ENCODE results near the gene KCNK3.

KCNK3 gene

GRCh38 chr2:26691881-26692278 is 642 bp upstream of the KCNK3 start:
- DNase-seq = no peak

- DNase-seq = peak; percentile 60 to 64
These were observed 651 bp downstream of the KCNK3 start for GRCh38 chr2:26692897-26693849.

- no peak for DNase-seq
These were observed 1.5 kb downstream of the KCNK3 start for GRCh38 chr2:26694001-26694400.

- no peak for DNase-seq
These were observed 3.9 kb downstream of the KCNK3 start for GRCh38 chr2:26696351-26696816.

- no peak for DNase-seq
These were observed 4.9 kb downstream of the KCNK3 start for GRCh38 chr2:26697425-26697824.

- DNase-seq = no peak
These were observed 6.8 kb downstream of the KCNK3 start for GRCh38 chr2:26699295-26699694.

DNA sequence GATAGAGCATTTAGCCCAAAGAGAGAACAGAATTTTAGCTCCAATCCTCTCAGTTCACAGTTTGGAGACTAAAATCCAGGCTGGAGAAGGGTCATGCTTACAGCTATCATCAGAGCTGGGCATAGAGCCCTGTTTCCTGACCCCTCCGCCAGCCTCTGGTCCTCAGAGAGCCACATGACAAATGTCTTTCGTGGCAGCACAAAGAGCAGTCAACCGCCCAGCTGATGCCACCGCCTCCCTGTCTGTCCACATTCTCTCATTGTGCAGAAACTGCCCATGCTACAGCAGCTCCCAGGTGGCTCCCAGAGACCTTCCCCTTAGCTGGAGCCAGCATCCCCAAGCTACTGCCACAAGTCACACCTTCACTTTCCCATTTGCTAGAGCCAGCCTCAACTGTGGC is 7.6 kb downstream of the KCNK3 start:
- no peak for DNase-seq

- DNase-seq = no peak
These were observed 9.1 kb downstream of the KCNK3 start for GRCh38 chr2:26701596-26701995.

DNA sequence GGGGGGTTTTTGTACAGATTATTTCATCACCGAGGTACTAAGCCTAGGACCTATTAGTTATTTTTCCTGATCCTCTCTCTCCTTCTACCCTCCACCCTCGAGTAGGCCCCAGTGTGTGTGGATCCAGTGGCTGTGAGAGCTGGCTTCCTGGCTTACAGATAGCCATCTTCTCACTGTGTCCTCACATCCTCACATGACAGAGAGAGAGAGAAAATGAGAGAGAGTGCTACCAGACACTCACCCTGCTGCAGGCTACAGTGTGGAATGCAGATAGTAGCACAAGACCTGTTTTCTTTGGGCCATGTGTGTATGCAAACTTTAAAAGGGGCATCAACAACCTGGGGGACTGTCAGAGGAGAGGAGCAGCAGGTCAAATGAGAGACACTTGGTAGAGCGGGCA is 9.5 kb downstream of the KCNK3 start:
- DNase-seq = no peak

DNA sequence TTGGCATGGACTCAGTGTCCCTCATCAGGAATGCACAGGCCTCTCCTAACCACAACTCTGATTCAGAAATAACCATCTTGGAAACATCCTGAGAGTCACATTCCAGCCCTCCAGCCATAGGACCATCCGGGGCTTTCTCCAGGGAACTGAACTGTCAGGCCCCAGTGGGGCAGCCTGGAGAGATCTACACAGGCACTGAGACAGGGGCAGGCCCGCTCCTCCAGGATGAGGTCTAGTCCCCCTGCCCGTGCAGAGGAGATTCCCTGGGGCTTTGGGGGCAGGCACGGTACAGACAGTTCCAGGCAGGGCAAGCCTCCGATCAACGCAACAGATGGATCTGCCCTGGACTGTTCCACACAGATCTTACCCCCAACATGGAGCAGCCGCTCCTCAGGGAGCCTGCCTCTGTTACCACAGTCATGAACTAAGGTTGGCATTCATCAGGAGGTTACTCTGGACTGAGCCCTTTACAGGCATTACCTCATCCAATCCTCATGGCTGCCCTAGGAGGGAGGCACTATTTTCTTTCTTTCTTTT is 12.0 kb downstream of the KCNK3 start:
- DNase-seq = no peak

DNA sequence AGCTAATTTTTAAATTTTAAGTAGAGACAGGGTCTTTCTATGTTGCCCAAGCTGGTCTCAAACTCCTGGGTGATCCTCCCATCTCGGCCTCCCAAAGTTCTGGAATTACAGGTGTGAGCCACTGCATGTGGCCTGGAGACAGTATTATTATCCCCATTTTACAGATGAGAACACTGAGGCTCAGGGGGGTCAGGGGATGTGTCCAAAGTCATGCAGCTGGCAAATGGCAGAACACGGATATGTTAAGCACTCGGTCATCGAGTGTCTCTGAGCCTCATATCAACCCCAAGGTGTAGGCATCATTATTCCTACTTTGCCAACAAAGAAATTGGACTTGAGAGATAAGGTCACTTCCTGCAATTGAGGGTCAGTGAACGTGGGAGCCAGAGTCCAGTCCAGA is 12.6 kb downstream of the KCNK3 start:
- DNase-seq = no peak

GRCh38 chr2:26706093-26706492 is 13.6 kb downstream of the KCNK3 start:
- DNase-seq = no peak

DNA sequence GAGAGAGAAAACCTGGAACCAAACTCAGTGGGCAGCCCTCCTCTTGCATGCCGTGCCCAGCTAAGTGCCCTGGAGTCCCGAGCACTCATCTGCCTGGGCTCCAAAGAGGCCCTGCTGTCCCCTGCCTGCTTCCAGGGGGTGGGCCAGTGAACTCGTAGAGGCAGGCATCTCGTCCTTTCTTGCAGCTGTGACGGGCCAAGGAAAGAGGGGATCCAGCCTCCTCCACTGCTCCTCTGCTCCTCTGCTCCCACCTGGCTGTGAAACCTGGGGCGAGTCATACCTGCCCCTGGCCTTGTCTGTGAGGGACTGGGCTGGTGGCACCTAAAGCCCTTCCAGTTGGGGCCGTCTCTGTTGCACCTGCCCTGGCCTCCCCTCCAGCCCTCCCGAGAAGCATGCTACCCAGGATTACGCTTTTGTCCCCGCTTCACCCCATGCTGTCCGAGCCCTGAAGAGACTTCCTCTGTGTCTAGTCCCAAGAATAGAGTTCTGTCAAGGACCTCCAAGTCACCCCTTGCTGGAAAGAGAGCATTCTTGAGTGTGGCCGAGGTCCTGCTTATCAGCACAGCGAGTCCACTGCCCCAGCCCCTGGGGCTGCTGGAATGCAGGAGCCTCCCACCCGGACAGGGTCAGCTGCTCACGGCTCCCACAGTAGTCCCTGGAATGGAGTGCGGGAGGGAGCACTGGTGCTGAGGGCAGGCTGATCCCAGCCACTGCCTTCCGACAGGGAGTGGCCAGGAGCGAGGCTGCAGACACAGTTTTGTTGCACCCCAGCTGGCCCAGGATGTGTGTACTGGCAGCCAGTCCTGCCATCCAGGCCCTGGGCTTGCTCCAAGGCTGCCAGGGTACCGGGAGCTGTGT is 14.3 kb downstream of the KCNK3 start:
- no peak for DNase-seq

GRCh38 chr2:26707747-26708146 is 15.2 kb downstream of the KCNK3 start:
- no peak for DNase-seq

GRCh38 chr2:26708457-26708856 is 15.9 kb downstream of the KCNK3 start:
- DNase-seq = no peak

DNA sequence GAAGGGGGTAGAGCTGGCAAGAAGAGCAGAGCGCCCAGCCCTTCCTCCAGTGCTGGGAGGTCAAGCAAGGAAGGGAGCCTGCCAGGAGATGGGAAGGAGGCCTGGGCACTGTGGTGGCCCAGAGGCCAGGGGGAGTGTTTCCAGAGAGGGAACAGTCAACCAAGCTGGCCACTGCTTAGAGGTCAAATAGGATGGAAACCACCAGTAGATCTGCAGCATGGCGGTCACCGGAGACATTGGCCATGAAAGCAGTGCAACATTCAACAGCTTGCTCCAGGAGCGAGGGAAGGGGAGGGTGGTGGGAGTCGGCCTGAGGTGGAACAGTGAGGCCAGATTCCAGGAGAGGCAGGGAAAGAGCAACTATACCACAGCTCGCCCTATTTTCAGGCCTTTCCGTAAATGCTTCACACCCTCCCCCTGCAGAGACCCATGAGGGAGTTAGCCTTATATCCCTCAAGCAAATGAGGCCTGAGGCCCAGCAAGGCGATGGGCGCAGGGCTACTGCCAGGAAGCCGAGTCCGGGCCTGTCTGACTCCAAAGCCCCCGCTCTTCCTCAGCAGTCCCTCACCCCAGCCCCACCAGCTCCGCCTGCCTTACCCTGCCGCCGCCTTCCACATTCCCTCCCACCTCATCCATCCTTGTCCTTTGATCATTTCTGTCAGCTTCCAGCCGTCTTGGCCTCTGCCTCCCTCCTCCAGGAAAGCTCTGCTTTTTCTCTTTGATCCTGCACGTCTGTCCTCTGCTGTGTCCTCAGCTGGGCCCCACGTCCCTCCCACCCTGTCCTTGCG is 17.0 kb downstream of the KCNK3 start:
- no peak for DNase-seq

DNA sequence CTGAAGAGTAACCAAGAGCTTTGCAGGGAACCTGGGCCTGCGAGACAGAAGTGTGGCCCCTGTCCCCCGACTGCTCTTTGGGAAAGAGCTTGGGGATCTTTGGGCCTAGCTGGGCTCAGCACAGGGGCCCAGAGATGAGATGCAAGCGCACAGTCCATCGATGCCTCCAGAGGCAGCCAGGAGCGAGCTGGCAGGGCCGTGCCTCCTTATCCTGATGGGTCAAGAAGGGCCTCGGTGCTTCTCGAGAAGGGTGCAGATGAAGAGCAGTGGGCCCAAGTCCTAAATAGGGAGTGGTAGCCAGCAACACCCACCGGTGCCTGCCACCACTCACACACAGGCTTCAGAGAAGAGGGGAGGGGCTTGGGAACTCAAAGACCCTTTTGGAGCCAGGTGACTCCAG is 17.6 kb downstream of the KCNK3 start:
- no peak for DNase-seq

- no peak for DNase-seq
These were observed 18.4 kb downstream of the KCNK3 start for GRCh38 chr2:26710743-26711456.

GRCh38 chr2:26711457-26712161 is 19.1 kb downstream of the KCNK3 start:
- no peak for DNase-seq

- DNase-seq = peak; percentile 73 to 87
These were observed 20.3 kb downstream of the KCNK3 start for GRCh38 chr2:26712486-26713465.

All from NCI-H2081 (cell line).